Right lobe of liver (tissue), 6 donors: ENCODE data around the gene HDGFL3. TPM values are rescaled to one million over a fixed set of nuclear protein-coding genes. Genes with fewer than 3 reads are reported as not detected.

ENCODE experiments used
- ATAC-seq, 4 donors: fragments of 200-7000 bp; cut with Tn5 transposase; one replicate each; pipeline ENCODE4 v1.9.1; 2020; ENCODE audit warnings: mild to moderate bottlenecking in 4 of 4, moderate library complexity in 4 of 4
- DNase-seq, 3 donors: peaks; one replicate each; pipeline ENCODE4 v3.0.0-alpha.2; 2020
- H3K27ac ChIP-seq, 3 donors: fragments of 200-600 bp; one replicate each; pipeline ENCODE4 v1.8.0; 2022
- H3K27me3 ChIP-seq, 2 donors: fragments of 200-600 bp; one replicate each; pipeline ENCODE4 v1.8.0; 2022
- H3K36me3 ChIP-seq, 4 donors: fragments of 200-600 bp; sonication (generic) in 1 of 4; one replicate each; pipeline versions ENCODE4 v1.5.1 to v1.8.0; 2017 to 2022; ENCODE audit warnings: control low read depth in 1 of 4
- H3K4me1 ChIP-seq, 4 donors: fragments of 200-600 bp; sonication (generic) in 1 of 4; one replicate each; pipeline versions ENCODE4 v1.5.1 to v1.8.0; 2017 to 2022; ENCODE audit warnings: control low read depth in 1 of 4
- H3K4me3 ChIP-seq, 3 donors: fragments of 200-600 bp; one replicate each; pipeline ENCODE4 v1.8.0; 2022
- H3K9me3 ChIP-seq, 4 donors: fragments of 200-600 bp; sonication (generic) in 1 of 4; one replicate each; pipeline versions ENCODE4 v1.5.1 to v1.8.0; 2017 to 2022; ENCODE audit warnings: control low read depth in 1 of 4
- POLR2A ChIP-seq: fragments of 450-650 bp; IDR thresholded peaks from one replicate; pipeline ENCODE4 v1.6.1; 2017; ENCODE audit warnings: antibody characterized with exemption, mild to moderate bottlenecking
- WGBS: methylation state at CpG from one replicate; pipeline ENCODE4 v1.1.6; 2018; ENCODE audit warnings: low coverage, low lambda C conversion rate; ENCODE audit not compliant: insufficient coverage; ENCODE audit errors: missing lambda C conversion rate; 5-methylcytosine and 5-hydroxymethylcytosine counted together
- intact Hi-C, 2 donors: fragments of 100-400 bp; cut with DNase I; formaldehyde crosslinking; loops; one replicate each; pipeline versions ENCODE4 v1.11.2 to v1.14.1; 2022
- total RNA-seq, 6 experiments: library from RNA; depleted of rRNA in 2 of 6; stranded (reverse); fragments of >200 nt in 2 of 6; fragmentation: NEBNext Ultra II Directional in 3 of 6; extraction: Animal tissue kit (Norgen Biotek cat#: 25700) in 3 of 6; gene quantifications; one replicate each; pipeline versions ENCODE4 v1.1.0 to v1.2.4, GENCODE V29; 2016 to 2023
- TF ChIP-seq, protein P1 (sequence below), 4 donors: fragments of 200-600 bp in 3 of 4; fragments of 450-650 bp in 1 of 4; IDR thresholded peaks; one replicate each; pipeline versions ENCODE4 v1.5.1 to v1.8.0; 2016 to 2022; ENCODE audit warnings: antibody characterized with exemption in 4 of 4, mild to moderate bottlenecking in 2 of 4
- donor health status: DM: no; HTN: yes; CAD: no.
- donor health status: DM: no; HTN: no; CAD: no.
- donor health status: DM: no; HTN: no; CAD: no.
- donor health status: DM: no; HTN: yes; CAD: no.
- donor health status: DM: no; HTN: yes; CAD: no.

The HDGFL3 gene
- total RNA-seq, 6 experiments from 2014 or later, result 0.70 to 3.3 (median 1.7) TPM

DNA sequence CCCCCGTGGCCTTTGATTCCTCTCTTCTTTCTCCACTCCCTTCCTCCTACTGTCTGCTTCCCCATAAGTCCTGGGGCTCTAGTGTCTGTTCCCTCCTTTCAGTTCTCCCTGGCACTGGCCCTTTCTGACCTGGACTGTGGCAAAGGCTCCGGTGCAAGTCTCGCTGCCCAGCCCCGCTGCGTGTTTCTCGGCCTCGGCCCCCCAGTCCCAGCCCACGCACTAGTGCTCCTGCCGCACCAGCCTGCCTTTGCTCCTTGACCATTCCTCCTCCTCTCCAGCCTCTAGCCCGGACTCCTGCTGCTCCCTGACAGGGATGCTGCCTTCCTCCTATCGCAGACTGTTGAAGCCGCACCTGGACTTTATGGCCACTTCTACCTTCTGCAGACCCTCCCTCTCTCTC is 98.1 kb downstream of the HDGFL3 start:
- Histone ChIP-seq H3K4me3 (no peak overlapping the region), H3K4me1 (peaks cover 0 to 11% (median 0%) of the 10 kb centered on the region in 4 donors), H3K36me3 (no peaks in the 10 kb centered on the region), H3K9me3 (no peaks in the 10 kb centered on the region), H3K27me3 (no peaks in the 10 kb centered on the region), H3K27ac (no peak overlapping the region)
- ATAC-seq (no peak), DNase-seq (no peak)
- TF ChIP-seq, protein P1, sequence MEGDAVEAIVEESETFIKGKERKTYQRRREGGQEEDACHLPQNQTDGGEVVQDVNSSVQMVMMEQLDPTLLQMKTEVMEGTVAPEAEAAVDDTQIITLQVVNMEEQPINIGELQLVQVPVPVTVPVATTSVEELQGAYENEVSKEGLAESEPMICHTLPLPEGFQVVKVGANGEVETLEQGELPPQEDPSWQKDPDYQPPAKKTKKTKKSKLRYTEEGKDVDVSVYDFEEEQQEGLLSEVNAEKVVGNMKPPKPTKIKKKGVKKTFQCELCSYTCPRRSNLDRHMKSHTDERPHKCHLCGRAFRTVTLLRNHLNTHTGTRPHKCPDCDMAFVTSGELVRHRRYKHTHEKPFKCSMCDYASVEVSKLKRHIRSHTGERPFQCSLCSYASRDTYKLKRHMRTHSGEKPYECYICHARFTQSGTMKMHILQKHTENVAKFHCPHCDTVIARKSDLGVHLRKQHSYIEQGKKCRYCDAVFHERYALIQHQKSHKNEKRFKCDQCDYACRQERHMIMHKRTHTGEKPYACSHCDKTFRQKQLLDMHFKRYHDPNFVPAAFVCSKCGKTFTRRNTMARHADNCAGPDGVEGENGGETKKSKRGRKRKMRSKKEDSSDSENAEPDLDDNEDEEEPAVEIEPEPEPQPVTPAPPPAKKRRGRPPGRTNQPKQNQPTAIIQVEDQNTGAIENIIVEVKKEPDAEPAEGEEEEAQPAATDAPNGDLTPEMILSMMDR (IDR thresholded peaks at IDR 0.05), result no peak
- no peak for TF ChIP-seq POLR2A
- 75% methylated on average over 11 of the region's 12 CpGs for WGBS
- intact Hi-C loops, result no loop called here

GRCh38 chr15:83108266-83109219 is 99.1 kb downstream of the HDGFL3 start:
- DNase-seq (peak; percentile 59 to 74 (median 60)), ATAC-seq (peak; percentile 69 to 82 (median 79))
- no peaks in the 10 kb centered on the region for H3K9me3 ChIP-seq
- H3K27me3 ChIP-seq, result no peaks in the 10 kb centered on the region
- WGBS, result 26% methylated on average over 9 of the region's 21 CpGs
- H3K4me3 ChIP-seq, result peak overlapping the region; percentile 23 to 44 (median 25)
- TF ChIP-seq, protein P1 (IDR thresholded peaks at IDR 0.05), result no peak
- TF ChIP-seq POLR2A, result peak; percentile 30
- intact Hi-C loops, result no loop called here
- no peaks in the 10 kb centered on the region for H3K36me3 ChIP-seq
- H3K27ac ChIP-seq, result peak overlapping the region in 1 of 3 donors; percentile 33
- peaks cover 0 to 11% (median 0%) of the 10 kb centered on the region in 4 donors for H3K4me1 ChIP-seq

- Histone ChIP-seq H3K36me3 (no peaks in the 10 kb centered on the region), H3K9me3 (no peaks in the 10 kb centered on the region), H3K27me3 (no peaks in the 10 kb centered on the region), H3K4me1 (peaks cover 0 to 11% (median 0%) of the 10 kb centered on the region in 4 donors), H3K27ac (peak overlapping the region in 1 of 3 donors; percentile 33), H3K4me3 (peak overlapping the region; percentile 23 to 44 (median 25))
- DNase-seq (peak in 1 of 3 donors; percentile 58), ATAC-seq (no peak)
- no peak for TF ChIP-seq POLR2A
- TF ChIP-seq, protein P1 (IDR thresholded peaks at IDR 0.05), result no peak
- intact Hi-C loops, result no loop called here
- WGBS, result 13% methylated on average over 15 of the region's 30 CpGs
Observed at GRCh38 chr15:83107841-83108181, 99.8 kb downstream of the HDGFL3 start.

DNA sequence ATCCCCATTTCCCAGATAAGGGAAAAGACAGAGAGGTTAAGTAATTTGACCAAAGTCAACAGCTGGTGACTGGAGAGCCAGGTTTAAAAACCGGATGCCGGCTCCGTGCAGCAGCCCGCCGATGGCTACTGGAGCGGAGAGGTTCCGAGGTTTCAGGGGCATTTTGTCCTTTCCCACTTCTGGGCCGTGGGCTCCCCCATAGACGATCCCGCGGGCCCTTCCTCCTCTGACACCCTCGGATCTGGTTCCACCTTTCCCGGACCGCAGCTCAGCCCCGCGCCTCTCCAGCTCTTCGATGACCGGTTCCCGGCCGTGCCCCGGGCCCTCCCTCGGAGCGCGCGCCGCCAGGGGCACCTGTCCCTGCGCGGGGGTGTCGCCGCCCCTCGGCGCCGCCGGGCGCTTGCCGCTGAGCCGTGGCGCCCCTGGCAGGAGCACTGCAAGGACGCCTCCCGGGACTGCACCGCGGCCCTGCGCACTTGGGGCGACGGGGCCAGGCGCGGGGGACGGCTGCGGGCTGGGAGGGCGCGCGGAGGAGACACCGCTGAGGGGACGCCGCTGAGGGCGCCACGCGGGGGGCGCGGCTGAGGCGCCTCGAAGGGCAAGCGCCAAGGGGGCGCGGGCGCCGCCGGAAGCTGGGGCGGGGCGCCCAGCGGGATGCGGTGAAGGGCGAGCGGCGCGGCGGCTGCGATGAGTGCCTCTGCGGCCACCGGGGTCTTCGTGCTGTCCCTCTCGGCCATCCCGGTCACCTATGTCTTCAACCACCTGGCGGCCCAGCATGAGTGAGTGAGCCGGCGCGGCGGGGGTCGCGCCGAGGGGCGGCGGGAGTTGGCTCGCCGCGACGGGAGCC is 100.4 kb downstream of the HDGFL3 start, which contains the start of gene TM6SF1:
TSS of gene TM6SF1 (plus strand) at position 652 of the 847 bp plus-strand sequence. CDS start at position 688, 36 bp downstream.
- H3K4me1 ChIP-seq, result peaks cover 0 to 11% (median 0%) of the 10 kb centered on the region in 4 donors
- no peaks in the 10 kb centered on the region for H3K9me3 ChIP-seq
- peak within 1 kb of the TSS; percentile 23 to 44 (median 25) for H3K4me3 ChIP-seq
- peak within 1 kb of the TSS in 1 of 3 donors; percentile 33 for H3K27ac ChIP-seq
- 2% methylated on average over 10 of the region's 97 CpGs for WGBS
- intact Hi-C loops, result no loop called here
- H3K27me3 ChIP-seq, result no peaks in the 10 kb centered on the region
- TF ChIP-seq POLR2A, result no peak
- TF ChIP-seq, protein P1 (IDR thresholded peaks at IDR 0.05), result no peak
- ATAC-seq (peak in 1 of 4 donors; percentile 22), DNase-seq (peak; percentile 35 to 61 (median 50))
- no peaks in the 10 kb centered on the region for H3K36me3 ChIP-seq
